PC-9 (cell line): ENCODE data around the gene SPDYE2B.
"Not testable (repeated sequence)": the region's sequence is repeated elsewhere in the genome, so short reads cannot be mapped to it uniquely, and the experiment has no call there.

Experiments used
- CTCF ChIP-seq: fragments of 200-600 bp; sonication (generic); conservative IDR thresholded peaks from 2 replicates; pipeline ENCODE4 v1.6.1; 2017; ENCODE audit warnings: mixed run types, antibody characterized with exemption, mild to moderate bottlenecking, moderate library complexity
- EZH2 ChIP-seq: fragments of 200-600 bp; sonication (generic); IDR thresholded peaks from 2 replicates; pipeline ENCODE4 v1.8.0; 2017; ENCODE audit warnings: antibody characterized with exemption, low read depth

GRCh38 chr7:102610441-102610840 lies 39.7 kb upstream of the SPDYE2B start:
- not testable (repeated sequence) for TF ChIP-seq CTCF, EZH2
